Hippocampal formation (tissue), 2 donors: ENCODE results near the gene REEP1.
"Not testable (repeated sequence)": the region's sequence is repeated elsewhere in the genome, so short reads cannot be mapped to it uniquely, and the experiment has no call there.

ENCODE experiments used
- DNase-seq, 2 donors: peaks; one replicate each; lab custom pipeline; 2025; lab: John Stamatoyannopoulos, UW

REEP1 gene

GRCh38 chr2:86243950-86244733 lies 93.3 kb downstream of the REEP1 start:
- no peak for DNase-seq

GRCh38 chr2:86243272-86243671 lies 94.2 kb downstream of the REEP1 start:
- no peak for DNase-seq

GRCh38 chr2:86241611-86242010 lies 95.8 kb downstream of the REEP1 start:
- no peak for DNase-seq

GRCh38 chr2:86240251-86240650 lies 97.2 kb downstream of the REEP1 start:
- DNase-seq: no peak

- DNase-seq: no peak
Measured at GRCh38 chr2:86239745-86240144, 97.7 kb downstream of the REEP1 start.

GRCh38 chr2:86239326-86239725 lies 98.1 kb downstream of the REEP1 start:
- DNase-seq: no peak

- DNase-seq: no peak
Measured at GRCh38 chr2:86238354-86238753, 99.1 kb downstream of the REEP1 start.

GRCh38 chr2:86237172-86237571 lies 100.3 kb downstream of the REEP1 start:
- DNase-seq: no peak

GRCh38 chr2:86235196-86235980 lies 102.0 kb downstream of the REEP1 start:
- no peak for DNase-seq

GRCh38 chr2:86234563-86235131 lies 102.8 kb downstream of the REEP1 start:
- no peak for DNase-seq

- DNase-seq: no peak
Measured at GRCh38 chr2:86233436-86233835, 104.0 kb downstream of the REEP1 start.

GRCh38 chr2:86232910-86233309 lies 104.5 kb downstream of the REEP1 start:
- DNase-seq: no peak

GRCh38 chr2:86232373-86232784 lies 105.0 kb downstream of the REEP1 start:
- no peak for DNase-seq

GRCh38 chr2:86231680-86232372 lies 105.6 kb downstream of the REEP1 start:
- no peak for DNase-seq

- DNase-seq: no peak
Measured at GRCh38 chr2:86230961-86231360, 106.5 kb downstream of the REEP1 start.

- DNase-seq: no peak
Measured at GRCh38 chr2:86229221-86229620, 108.2 kb downstream of the REEP1 start.

- not testable (repeated sequence) for DNase-seq
Measured at GRCh38 chr2:86228574-86228973, 108.9 kb downstream of the REEP1 start.

GRCh38 chr2:86227685-86228084 lies 109.7 kb downstream of the REEP1 start:
- no peak for DNase-seq

GRCh38 chr2:86226636-86227520 lies 110.5 kb downstream of the REEP1 start:
- no peak for DNase-seq

- DNase-seq: no peak
Measured at GRCh38 chr2:86226070-86226469, 111.4 kb downstream of the REEP1 start.

GRCh38 chr2:86225581-86225980 lies 111.8 kb downstream of the REEP1 start:
- DNase-seq: peak in 1 of 2 donors; percentile 46
